Thoracic aorta (tissue), 2 donors: ENCODE results near the gene RNF150. TPM values are rescaled to one million over a fixed set of nuclear protein-coding genes. Genes with fewer than 3 reads are reported as not detected.

Experiments used
- ATAC-seq: fragments of 150-250 bp; one replicate; pipeline ENCODE4 v1.8.0; 2017; ENCODE audit warnings: low read depth; ENCODE audit not compliant: insufficient number of reproducible peaks, low FRiP score
- DNase-seq: peaks from one replicate; pipeline ENCODE4 v3.0.0-alpha.2; 2020; ENCODE audit warnings: low spot score
- H3K27ac ChIP-seq, 2 donors: fragments of 200-600 bp; sonication (generic); 1 replicate in 1 of 2; 2 replicates in 1 of 2; pipeline ENCODE4 v1.5.1; 2016; ENCODE audit warnings: mild to moderate bottlenecking in 2 of 2, moderate library complexity in 2 of 2
- H3K27me3 ChIP-seq: fragments of 200-600 bp; sonication (generic); replicated peaks from 2 replicates; pipeline ENCODE4 v1.6.0; 2016; ENCODE audit warnings: mild to moderate bottlenecking; ENCODE audit not compliant: insufficient read depth
- H3K36me3 ChIP-seq: fragments of 200-600 bp; sonication (generic); one replicate; pipeline ENCODE4 v1.5.1; 2016
- H3K4me1 ChIP-seq, 2 donors: fragments of 200-600 bp; sonication (generic); 1 replicate in 1 of 2; 2 replicates in 1 of 2; pipeline versions ENCODE4 v1.5.1 to v1.6.0; 2016; ENCODE audit warnings: low read depth in 2 of 2, mild to moderate bottlenecking in 1 of 2; ENCODE audit not compliant: control insufficient read depth in 1 of 2
- H3K4me3 ChIP-seq: fragments of 200-600 bp; sonication (generic); 2 replicates; pipeline ENCODE4 v1.5.1; 2016; ENCODE audit warnings: mild to moderate bottlenecking
- H3K9me3 ChIP-seq: fragments of 200-600 bp; sonication (generic); 2 replicates; pipeline ENCODE4 v1.5.1; 2016
- CTCF ChIP-seq: fragments of 200-600 bp; sonication (generic); IDR thresholded peaks from one replicate; pipeline ENCODE4 v1.5.1; 2019; ENCODE audit warnings: antibody characterized with exemption
- total RNA-seq, 2 donors: library from RNA; depleted of rRNA; stranded (reverse); fragments of >200 nt; gene quantifications; one replicate each; pipeline versions ENCODE4 v1.1.0 to v1.2.3, GENCODE V29; 2016

Gene RNF150
- total RNA-seq, 2 donors from 2014 or later, result 9.7 to 11.6 TPM

GRCh38 chr4:141035920-141036319 lies 97.3 kb downstream of the RNF150 start:
- no peak for TF ChIP-seq CTCF
- DNase-seq (no peak), ATAC-seq (no peak)
- Histone ChIP-seq H3K4me1 (peaks cover 12 to 14% of the 10 kb centered on the region in 2 donors), H3K27ac (no peak overlapping the region), H3K36me3 (no peaks in the 10 kb centered on the region), H3K4me3 (no peak overlapping the region), H3K9me3 (no peaks in the 10 kb centered on the region), H3K27me3 (no peaks in the 10 kb centered on the region)

- H3K36me3 ChIP-seq, result no peaks in the 10 kb centered on the region
- H3K9me3 ChIP-seq, result no peaks in the 10 kb centered on the region
- no peaks in the 10 kb centered on the region for H3K27me3 ChIP-seq
- H3K4me3 ChIP-seq, result no peak overlapping the region
- DNase-seq (no peak), ATAC-seq (peak; percentile 50)
- H3K27ac ChIP-seq, result no peak overlapping the region
- peaks cover 9 to 12% of the 10 kb centered on the region in 2 donors for H3K4me1 ChIP-seq
- TF ChIP-seq CTCF, result no peak
These were observed 105.2 kb downstream of the RNF150 start for GRCh38 chr4:141028024-141028529.

GRCh38 chr4:141027421-141027820 lies 105.8 kb downstream of the RNF150 start:
- H3K27me3 ChIP-seq, result no peaks in the 10 kb centered on the region
- no peaks in the 10 kb centered on the region for H3K9me3 ChIP-seq
- ATAC-seq (no peak), DNase-seq (no peak)
- H3K36me3 ChIP-seq, result no peaks in the 10 kb centered on the region
- H3K27ac ChIP-seq, result no peak overlapping the region
- H3K4me3 ChIP-seq, result no peak overlapping the region
- no peak for TF ChIP-seq CTCF
- peaks cover 13 to 15% of the 10 kb centered on the region in 2 donors for H3K4me1 ChIP-seq

- Histone ChIP-seq H3K27me3 (no peaks in the 10 kb centered on the region), H3K36me3 (no peaks in the 10 kb centered on the region), H3K4me3 (no peak overlapping the region), H3K27ac (no peak overlapping the region), H3K4me1 (peaks cover 13 to 20% of the 10 kb centered on the region in 2 donors), H3K9me3 (no peaks in the 10 kb centered on the region)
- no peak for ATAC-seq
- no peak for DNase-seq
- no peak for TF ChIP-seq CTCF
These were observed 106.4 kb downstream of the RNF150 start for GRCh38 chr4:141026900-141027299.

GRCh38 chr4:141023051-141023450 lies 110.2 kb downstream of the RNF150 start:
- H3K36me3 ChIP-seq, result no peaks in the 10 kb centered on the region
- H3K9me3 ChIP-seq, result no peaks in the 10 kb centered on the region
- TF ChIP-seq CTCF, result no peak
- no peak for DNase-seq
- peaks cover 8 to 38% of the 10 kb centered on the region in 2 donors for H3K4me1 ChIP-seq
- ATAC-seq, result no peak
- H3K27ac ChIP-seq, result no peak overlapping the region
- H3K27me3 ChIP-seq, result no peaks in the 10 kb centered on the region
- no peak overlapping the region for H3K4me3 ChIP-seq
